GM21576 (cell line): Measurements from ENCODE around the gene SLTM.
"Not testable (repeated sequence)": the region's sequence is repeated elsewhere in the genome, so short reads cannot be mapped to it uniquely, and the experiment has no call there.

ENCODE experiments used
- ATAC-seq: cut with Tn5 transposase; IDR thresholded peaks from one replicate; pipeline ENCODE4 v1.9.1; 2021; ENCODE audit warnings: mild to moderate bottlenecking, moderate library complexity; ENCODE audit not compliant: unreplicated experiment

The SLTM gene

DNA sequence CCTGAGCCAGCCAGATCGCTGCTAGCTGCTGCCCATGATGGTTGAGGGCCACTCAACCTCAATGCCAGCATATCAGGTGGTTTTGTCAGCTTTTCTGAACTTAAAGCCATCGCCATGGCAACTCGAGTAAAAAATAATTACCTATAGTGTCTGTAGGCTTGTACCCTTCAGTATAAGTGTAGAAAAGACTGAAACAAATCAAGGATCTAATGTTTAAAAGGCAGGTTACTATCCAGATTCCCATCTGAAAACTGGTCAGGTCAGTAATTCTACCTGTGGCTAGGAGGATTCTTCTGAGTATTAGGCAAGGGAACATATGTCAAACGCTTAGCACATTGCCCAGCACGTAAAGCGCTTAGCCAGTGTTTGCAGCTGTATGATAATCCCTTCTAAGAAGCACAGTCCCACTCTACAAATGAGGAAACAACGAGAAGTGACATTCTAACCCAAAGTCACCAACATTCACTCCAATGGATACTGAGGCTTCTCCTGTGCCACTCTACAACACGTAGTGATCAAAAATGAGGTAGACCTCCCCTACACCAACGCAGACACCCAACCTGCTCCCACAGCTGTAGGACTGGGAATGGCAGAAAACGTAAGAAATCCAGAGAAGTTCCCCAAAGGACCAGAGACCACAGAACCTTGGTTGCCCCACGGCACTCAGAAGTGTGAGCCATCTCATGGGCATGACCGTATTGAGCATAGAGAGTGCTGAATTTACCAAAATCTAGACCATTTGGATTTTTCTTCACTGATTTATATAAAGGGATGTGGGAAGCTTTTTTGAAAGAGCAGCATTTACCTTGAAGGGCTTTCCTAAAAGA is 55.3 kb downstream of the SLTM start:
- ATAC-seq: no peak

DNA sequence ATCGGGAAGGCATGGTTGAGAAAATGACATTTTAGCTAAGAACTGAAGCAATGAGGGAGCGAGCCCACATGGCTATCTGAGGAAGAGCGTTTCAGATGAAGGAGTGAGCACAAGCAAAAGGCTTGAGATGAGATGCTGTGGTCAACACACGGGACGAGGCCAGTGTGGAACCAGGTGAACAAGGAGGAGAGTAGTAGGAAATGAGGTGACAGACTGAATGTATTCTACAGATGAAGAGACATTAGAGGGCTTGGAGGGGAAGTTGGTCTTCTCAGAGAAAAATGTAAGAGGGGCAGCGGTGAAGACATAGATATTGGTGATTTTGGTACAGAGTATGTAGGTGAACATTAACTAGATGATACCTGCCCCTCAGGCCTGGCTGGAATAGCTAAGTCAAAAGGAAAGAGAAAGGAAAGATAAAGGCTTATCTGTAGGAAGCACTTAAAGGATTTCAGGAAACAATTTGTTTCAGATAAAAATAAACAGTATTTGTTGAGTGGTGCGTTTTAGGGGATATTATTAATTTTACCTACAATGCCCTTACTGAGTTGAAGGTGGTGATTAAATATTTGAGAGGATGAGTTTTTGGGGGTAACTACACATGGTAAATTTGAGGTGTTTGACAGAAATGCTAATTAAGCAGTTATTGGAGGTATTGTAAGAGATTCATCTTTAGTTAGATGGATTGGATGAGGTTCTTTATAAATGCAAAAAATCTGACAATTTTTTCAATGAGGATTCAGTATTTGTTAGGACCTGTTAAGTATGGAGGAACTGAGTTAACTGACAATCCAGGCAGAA is 57.0 kb downstream of the SLTM start:
- ATAC-seq: no peak

DNA sequence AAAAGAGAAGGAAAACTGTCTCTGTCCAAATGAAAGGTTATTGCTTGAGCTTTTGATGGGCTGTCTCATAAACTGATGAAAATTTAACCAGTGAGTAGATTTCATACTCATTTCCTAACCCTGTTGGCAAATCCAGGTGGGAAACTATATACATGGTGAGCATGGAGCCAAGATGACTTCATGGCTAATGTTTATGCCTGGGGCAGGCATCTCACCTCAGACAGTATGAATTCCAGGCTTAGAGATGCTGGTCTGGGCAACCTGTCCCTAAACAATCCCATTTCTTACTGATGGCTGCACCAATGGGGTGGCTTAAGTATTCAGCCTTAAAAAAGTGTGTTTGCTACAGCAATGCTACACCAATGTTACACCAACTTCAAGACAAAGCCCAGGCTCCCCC is 58.1 kb downstream of the SLTM start:
- no peak for ATAC-seq

DNA sequence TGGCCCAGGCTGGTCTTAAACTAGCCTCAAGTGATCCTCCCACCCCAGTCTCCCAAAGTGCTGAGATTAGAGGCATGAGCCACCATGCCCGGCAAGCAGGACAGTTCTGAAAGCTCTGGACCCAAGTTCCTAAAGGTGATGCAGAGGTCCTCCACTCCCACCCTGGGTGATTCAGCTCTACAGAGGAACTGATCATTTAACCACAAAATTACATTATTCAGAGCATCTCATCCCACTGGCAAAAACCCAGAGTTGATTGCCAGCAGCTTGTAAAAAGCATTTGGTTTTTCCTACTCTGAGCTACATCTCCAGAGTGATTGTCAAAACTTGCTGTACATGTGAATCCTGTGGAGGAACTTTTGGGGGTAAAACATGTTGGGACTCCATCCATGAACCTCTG is 60.2 kb downstream of the SLTM start:
- no peak for ATAC-seq

DNA sequence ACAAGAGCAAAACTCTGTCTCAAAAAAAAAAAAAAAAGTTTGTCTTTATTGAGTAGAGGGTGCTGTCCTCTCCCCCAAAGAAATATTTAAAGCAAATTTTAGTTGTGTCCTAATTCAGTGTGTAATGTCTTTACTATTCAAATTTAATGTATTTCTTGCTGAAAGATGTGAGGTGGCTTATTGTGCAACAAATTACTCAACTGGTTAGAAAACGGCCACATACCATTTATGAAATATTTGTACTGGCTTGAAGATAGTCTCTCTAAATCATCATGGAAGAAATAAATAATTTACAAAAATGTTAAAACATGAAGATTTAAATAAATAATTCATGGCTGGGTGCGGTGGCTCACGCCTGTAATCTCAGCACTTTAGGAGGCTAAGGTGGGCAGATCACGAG is 63.0 kb downstream of the SLTM start:
- ATAC-seq: no peak

DNA sequence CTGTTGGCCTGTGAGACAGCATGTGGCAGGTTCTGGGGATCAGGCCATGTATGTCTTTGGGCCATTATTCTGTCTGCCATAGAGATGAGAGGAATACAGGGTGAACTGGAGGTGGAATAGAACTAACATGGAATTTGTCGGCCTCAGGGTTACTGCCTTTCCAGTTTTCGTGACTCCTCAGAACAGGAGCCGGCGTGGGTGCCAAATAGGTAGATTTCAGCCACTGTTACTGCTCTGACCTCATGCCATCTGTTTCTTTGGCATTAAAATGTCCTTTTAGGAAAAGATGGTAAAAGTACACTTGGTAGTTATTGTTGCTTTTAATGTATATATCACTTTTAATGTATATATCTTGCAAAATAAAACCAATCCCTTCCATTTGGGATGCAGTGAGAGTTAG is 65.6 kb downstream of the SLTM start:
- ATAC-seq: no peak

DNA sequence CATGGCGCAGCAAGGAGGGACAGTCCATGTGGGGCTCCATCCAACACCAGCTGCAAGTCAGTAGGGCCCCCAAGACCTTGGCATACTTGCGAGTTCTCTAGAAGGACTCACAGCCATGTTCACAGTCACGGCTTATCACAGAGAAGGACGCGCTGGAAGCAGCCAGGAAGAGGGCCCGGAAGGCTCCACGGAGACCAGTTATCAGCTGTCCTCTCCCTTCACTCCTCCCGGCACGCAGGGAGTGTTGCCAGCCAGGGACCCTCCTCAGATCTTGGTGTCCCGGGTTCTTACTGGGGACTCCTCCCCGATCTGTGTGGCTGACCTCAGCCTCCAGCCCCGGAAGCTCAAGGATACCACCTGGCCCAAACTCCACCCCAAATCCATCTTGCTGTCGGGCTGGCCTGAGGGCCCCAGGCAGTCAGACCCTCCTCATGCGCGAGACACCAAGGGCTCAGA is 68.0 kb downstream of the SLTM start:
- ATAC-seq: no peak

DNA sequence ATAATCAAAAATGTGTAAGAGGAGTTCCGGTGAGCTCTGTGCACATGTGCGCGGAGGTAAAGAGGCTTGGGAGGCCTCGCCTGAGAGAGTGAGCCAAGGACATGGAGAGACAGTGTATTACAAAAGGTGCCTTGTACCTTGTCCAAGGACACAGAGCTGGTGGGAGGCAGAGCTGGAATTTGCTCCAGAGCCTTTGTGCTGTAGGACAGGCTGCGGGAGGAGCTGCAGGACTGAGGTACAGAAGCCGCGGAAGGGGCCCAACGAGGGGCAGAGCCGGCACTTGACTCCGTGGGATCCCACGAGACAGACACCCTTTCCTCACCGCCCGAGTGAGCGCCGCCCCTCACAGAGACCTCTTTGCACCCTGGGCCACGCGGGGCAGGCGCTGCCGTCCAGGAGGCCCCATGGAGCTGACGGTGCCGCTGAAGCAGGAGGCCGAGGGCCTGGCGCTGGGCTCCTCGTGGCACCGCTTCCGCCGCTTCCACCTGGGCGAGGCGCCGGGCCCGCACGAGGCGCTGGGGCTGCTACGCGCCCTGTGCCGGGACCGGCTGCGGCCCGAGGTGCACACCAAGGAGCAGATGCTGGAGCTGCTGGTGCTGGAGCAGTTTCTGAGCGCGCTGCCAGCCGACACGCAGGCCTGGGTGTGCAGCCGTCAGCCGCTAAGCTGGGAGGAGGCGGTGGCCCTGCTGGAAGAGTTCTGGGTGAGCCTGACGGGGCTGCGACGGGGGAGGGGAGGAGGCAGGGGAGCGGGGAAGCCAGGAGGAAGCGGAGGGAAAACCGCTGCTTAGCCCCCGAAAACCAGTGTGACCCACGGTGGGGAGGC is 68.7 kb downstream of the SLTM start:
- no peak for ATAC-seq

DNA sequence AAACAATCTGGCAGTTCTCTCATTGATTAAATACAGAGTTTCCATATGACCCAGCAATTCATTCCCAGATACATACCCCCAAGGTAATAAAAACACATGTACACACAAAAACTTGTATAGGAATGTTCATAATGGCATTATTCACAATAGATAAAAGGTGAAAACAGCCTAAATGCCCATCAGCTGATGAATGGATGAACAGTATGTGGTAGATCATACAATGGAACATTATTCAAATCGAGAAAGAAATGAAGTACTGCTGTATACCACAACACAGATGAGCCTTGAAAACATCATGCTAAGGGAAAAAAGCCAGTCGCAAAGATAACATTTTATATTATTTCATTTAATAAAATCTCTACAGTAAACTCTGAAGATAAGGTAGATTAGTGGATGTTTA is 71.2 kb downstream of the SLTM start:
- no peak for ATAC-seq

DNA sequence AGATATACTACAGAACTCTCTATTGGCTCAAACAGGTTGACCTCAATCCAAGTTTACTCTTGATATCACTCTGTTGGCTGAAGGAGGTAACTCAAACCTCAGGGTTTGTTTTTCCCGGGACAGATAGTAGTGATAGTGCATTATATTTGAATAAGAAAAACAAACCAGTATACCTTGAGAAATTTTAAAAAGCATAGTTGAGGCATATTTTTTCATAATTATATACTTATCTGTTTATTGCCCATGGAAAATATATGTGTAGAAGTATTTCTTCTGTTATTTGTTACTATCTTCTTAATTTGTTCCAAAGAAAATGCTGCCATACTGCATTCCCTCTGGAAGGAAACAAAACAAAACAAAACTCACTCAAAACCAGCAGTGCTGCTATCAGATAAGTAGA is 76.9 kb downstream of the SLTM start:
- ATAC-seq: not testable (repeated sequence)

DNA sequence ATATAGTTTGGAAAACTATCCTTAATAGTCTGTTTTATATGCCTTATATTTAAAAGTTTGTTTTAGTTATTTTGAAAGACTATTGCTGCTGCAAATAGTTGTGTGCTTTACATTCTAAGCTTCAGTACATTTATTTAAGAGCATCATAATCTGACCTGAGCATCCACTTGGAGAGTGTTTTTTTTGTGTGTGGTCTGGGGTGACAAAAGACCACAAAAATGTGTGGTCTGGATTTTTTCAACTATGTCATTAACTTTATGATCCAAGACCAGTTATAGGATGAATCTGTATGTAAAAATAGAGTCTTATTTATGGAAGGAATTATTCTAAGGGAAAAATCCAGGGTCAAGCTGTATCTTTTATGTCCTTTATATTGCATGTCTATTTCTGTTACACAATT is 77.4 kb downstream of the SLTM start:
- no peak for ATAC-seq

DNA sequence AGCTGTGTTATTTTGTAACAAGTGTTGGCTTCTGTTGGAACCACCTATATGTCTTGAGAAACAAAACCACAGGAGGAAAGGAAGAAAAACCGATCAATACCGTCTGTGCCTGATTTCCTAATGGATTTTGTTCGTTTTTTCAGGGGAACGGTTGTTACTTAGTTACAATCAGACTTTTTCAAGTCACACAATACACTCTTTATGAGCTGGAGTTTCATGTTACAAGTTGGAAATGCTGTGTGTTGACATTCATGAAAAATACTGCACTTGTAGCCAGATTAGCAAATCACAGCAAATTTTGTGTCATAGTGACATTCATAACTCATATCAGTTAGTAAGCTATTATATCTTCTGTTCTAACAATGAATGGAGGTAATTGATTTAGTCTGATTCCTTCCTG is 78.9 kb downstream of the SLTM start:
- ATAC-seq: no peak

DNA sequence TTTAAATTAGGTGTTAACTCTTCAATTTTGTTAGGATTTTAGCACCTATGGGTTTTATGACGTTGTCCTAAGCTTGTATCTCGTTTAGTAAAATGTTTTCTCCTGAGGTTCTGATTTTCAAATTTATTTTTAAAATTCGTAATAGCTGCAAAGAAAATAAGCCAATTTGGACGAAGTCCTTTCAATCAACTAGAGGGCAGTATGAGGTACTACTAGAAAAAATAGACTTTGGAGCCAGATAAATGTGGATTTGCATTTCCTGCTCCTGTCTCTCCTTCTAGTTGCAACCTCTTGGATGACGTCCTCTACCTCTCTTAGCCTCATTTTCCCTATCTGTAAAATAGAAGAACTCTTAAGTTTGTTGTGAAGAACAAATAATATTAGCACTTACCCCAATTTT is 81.1 kb downstream of the SLTM start:
- no peak for ATAC-seq

DNA sequence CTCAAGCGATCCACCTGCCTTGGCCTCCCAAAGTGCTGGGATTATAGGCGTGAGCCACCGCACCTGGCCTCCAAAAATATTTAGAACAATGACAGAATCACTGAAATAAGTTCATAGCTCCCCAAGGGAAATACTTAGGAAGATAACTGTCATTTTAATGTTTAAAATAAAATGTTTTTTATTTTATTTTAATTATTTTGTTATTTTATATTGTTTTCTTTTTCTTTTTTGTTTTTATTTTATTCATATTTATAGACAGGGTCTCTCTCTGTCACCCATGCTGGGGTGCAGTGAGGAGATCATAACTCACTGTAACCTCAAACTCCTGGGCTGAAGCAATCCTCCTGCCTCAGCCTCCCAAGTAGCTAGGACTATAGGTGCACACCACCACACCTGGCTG is 82.3 kb downstream of the SLTM start:
- not testable (repeated sequence) for ATAC-seq

DNA sequence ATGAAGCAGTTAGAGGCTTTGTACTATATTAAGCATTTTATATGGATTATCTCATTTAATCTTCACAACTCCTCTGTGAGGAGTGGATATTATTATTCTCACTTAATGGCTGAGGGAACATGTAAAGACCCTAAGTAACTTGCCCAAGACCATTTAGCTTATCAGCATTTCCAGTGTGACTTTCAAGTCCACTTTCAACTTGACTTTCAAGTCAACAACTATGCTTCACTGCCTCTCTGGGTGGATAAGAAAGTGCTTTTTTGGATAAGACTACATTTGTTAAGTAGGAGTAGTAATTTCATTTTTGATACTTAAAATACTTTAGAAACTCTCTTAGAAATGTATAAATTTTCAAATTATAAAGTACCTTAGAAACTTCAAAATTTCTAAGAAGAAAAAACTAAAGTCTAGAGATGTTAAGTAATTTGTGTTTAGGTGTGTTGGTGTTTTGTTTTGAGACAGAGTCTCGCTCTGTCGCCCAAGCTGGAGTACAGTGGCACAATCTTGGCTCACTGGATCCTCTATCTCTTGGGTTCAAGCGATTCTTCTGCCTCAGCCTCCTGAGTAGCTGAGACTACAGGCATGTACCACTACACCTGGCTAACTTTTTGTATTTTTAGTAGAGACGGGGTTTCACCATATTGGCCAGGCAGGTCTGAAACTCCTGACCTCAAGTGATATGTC is 90.6 kb downstream of the SLTM start:
- peak; percentile 66 for ATAC-seq

DNA sequence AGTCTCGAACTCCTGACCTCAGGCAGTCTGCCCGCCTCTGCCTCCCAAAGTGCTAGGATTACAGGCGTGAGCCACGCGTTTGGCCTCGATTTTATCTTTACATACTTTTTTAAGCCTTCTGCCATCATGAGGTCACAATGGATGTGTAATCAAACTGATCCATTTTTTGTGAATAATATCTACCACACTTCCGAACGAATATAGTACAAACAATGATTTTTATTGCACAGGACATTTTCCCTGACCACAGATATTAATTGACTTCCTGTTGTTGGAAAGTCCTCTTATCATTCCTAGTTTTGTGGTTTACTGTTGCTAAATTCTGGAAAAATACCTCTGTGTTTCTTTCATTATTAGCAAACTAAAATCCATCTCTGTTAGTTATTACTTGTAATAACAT is 93.4 kb downstream of the SLTM start:
- ATAC-seq: no peak

DNA sequence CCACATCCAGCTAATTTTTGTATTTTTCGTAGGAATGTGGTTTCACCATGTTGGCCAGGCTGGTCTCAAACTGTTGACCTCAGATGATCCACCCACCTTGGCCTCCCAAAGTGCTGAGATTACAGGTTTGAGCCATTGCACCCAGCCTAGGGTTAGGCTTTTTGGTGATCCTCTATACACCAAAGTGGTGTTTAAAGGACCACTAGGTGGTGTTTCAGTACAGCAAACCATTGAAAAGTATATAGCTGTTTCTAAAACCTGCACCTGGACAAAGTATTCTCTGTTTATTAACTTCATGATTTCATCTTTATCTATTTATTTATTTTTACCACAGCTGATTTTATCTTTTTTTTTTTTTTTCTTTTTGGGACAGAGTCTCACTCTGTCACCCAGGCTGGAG is 94.0 kb downstream of the SLTM start:
- no peak for ATAC-seq

DNA sequence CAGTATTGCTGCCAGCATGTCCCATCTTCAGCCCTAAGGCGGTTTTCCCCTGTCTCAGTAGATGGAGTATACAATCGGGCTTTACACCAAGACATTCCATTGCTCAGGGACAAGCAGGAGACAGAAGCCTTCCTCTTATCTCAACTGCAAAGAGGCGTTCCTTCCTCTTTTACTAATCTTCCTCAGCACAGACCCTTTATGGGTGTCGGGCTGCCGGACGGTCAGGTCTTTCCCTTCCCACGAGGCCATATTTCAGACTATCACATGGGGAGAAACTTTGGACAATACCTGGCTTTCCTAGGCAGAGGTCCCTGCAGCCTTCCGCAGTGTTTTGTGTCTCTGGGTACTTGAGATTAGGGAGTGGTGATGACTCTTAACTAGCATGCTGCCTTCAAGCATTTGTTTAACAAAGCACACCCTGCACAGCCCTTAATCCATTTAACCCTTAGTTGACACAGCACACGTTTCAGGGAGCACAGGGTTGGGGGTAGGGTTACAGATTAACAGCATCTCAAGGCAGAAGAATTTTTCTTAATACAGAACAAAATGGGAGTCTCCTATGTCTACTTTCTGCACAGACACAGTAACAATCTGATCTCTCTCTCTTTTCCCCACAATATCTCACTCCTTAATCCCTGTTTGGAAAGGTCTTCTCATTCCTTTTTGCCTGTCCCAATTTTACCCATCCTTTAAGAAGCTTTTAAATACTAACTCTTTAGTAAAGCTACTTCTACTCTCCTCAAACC is 99.6 kb downstream of the SLTM start:
- ATAC-seq: not testable (repeated sequence)

DNA sequence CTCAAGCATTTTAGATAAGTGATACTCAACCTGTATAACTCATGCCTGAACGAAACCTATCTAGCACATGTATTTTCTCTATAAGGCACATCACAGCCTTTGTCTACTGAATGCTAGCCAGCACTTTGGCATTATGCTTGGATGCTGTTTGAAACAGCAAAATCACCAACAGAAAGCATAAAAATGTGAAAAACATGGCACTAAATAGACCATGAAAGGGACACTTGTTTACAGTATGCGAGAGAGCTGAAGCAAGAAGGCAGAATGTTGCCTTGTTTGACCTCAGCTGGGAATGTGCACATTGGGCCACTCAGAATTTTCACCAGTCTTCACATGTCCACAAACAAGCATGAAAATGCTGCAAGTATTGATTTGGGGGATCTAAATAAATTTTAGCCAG is 102.9 kb downstream of the SLTM start:
- ATAC-seq: no peak
